ENCODE measurements around the gene SNAI3.

The SNAI3 gene

DNA sequence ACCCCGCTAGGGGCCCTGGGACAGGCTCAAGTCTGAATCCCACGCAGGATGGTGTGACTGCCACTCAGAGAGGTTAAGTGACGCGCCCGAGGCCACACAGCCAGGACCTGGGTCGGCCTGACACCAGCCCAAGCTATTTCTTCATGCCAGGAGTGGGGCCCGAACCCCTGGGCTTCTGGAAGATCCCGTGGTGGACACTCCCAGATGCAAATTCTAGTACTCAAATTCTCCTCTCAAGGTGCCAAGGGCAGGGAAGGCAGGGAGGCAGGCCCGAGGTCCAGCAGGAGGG is 42.7 kb downstream of the SNAI3 start:
- no peak overlapping the region for H3K27ac ChIP-seq (ENCODE audit: extremely low read depth, low read depth, low read length)
- ChIA-PET POLR2A (no interaction called here), CTCF (no interaction called here)
- H3K4me1 ChIP-seq (ENCODE audit: control insufficient read depth, insufficient read depth, low read length): no peaks in the 10 kb centered on the region
- no peak overlapping the region for H3K4me3 ChIP-seq (ENCODE audit: low read depth, low read length)
- no peak for TF ChIP-seq GLIS2 (tag by site-specific recombination; IDR thresholded peaks at IDR 0.05)
- no peak for TF ChIP-seq ZNF146 (tag by site-specific recombination; IDR thresholded peaks at IDR 0.05)
- no peak for TF ChIP-seq ZNF488 (tag by site-specific recombination; IDR thresholded peaks at IDR 0.05)
- no peak for TF ChIP-seq HOXC10 (CRISPR knock-in tag; IDR thresholded peaks at IDR 0.05)
- TF ChIP-seq ZNF623 (tag by site-specific recombination; IDR thresholded peaks at IDR 0.05): no peak
- no peak for TF ChIP-seq HIC1 (tag by site-specific recombination; IDR thresholded peaks at IDR 0.05)
- TF ChIP-seq ZSCAN30 (tag by site-specific recombination; IDR thresholded peaks at IDR 0.05): no peak
- no peak for TF ChIP-seq ZNF571 (tag by site-specific recombination; IDR thresholded peaks at IDR 0.05)
- TF ChIP-seq, protein P1, sequence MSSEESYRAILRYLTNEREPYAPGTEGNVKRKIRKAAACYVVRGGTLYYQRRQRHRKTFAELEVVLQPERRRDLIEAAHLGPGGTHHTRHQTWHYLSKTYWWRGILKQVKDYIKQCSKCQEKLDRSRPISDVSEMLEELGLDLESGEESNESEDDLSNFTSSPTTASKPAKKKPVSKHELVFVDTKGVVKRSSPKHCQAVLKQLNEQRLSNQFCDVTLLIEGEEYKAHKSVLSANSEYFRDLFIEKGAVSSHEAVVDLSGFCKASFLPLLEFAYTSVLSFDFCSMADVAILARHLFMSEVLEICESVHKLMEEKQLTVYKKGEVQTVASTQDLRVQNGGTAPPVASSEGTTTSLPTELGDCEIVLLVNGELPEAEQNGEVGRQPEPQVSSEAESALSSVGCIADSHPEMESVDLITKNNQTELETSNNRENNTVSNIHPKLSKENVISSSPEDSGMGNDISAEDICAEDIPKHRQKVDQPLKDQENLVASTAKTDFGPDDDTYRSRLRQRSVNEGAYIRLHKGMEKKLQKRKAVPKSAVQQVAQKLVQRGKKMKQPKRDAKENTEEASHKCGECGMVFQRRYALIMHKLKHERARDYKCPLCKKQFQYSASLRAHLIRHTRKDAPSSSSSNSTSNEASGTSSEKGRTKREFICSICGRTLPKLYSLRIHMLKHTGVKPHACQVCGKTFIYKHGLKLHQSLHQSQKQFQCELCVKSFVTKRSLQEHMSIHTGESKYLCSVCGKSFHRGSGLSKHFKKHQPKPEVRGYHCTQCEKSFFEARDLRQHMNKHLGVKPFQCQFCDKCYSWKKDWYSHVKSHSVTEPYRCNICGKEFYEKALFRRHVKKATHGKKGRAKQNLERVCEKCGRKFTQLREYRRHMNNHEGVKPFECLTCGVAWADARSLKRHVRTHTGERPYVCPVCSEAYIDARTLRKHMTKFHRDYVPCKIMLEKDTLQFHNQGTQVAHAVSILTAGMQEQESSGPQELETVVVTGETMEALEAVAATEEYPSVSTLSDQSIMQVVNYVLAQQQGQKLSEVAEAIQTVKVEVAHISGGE (tag by site-specific recombination; conservative IDR thresholded peaks at IDR 0.05; ENCODE audit: low read depth): no peak
- no peak for TF ChIP-seq ZNF148 (tag by site-specific recombination; IDR thresholded peaks at IDR 0.05; ENCODE audit: borderline replicate concordance)
- no peak for TF ChIP-seq PRDM1 (tag by site-specific recombination; IDR thresholded peaks at IDR 0.05)
- no peak for TF ChIP-seq ZNF558 (tag by site-specific recombination; IDR thresholded peaks at IDR 0.05)
- no peak for TF ChIP-seq ZNF843 (tag by site-specific recombination; IDR thresholded peaks at IDR 0.05)
- TF ChIP-seq ZNF549 (tag by site-specific recombination; IDR thresholded peaks at IDR 0.05): no peak
- no peak for TF ChIP-seq FEZF1 (tag by site-specific recombination; IDR thresholded peaks at IDR 0.05)
- no peak for TF ChIP-seq GLI2 (tag by site-specific recombination; IDR thresholded peaks at IDR 0.05; ENCODE audit: borderline replicate concordance, low read depth)
- no peak for TF ChIP-seq OVOL3 (tag by site-specific recombination; IDR thresholded peaks at IDR 0.05)
- H3K9me3 ChIP-seq (ENCODE audit: control insufficient read depth, insufficient read depth, low read depth, low read length): no peaks in the 10 kb centered on the region
- H3K36me3 ChIP-seq (ENCODE audit: control insufficient read depth in 2 of 2, insufficient read depth in 1 of 2, low read length in 2 of 2): peaks cover 0 to 23% of the 10 kb centered on the region in 2 experiments; a peak in 2 of 3 replicates
